GM19397 (cell line): ENCODE results near the gene SSNA1.

Source experiments
- ATAC-seq: cut with Tn5 transposase; IDR thresholded peaks from one replicate; pipeline ENCODE4 v1.9.1; 2021; ENCODE audit warnings: mild to moderate bottlenecking, moderate library complexity; ENCODE audit not compliant: unreplicated experiment

SSNA1 gene

DNA sequence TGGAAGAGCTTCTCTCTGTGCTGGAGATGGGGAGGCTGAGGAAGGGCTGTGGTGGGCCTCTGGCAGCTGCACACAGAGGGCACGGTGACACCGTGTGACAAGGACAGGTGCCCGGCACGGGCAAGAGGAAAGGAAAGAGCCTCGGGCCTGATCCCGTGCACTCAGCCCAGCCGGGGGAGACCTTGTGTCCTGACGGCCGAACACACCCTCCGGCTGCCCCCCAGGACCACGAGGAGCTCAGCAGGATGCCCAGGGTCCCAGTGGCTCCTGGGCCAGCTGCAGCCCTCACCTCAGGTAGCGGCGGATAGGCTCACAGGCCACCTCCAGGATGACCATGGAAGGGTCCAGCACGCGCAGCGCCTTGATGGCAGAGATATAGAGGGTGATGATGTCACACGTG, 5.6 kb upstream of the SSNA1 start:
- ATAC-seq: no peak

DNA sequence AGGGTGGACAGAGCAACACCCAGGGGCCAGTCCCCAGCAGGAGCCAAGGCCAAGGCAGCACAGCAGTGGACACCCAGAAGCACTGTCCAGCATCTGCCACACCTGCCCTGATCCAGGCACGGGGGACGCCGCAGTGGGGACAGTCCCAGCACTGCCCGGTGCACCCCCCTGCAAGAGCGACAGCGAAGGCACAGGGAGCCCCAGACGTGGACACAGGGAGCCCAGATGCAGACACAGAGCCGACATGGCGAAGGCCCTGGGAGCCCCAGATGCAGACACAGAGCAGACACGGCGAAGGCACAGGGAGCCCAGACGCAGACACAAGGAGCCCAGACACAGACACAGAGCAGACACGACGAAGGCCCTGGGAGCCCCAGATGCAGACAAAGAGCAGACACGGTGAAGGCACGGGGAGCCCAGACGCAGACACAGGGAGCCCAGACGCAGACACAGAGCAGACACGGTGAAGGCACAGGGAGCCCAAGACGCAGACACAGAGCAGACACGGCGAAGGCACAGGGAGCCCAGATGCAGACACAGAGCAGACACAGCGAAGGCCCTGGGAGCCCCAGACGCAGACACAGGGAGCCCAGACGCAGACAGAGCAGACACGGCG, 4.4 kb upstream of the SSNA1 start:
- ATAC-seq: no peak

DNA sequence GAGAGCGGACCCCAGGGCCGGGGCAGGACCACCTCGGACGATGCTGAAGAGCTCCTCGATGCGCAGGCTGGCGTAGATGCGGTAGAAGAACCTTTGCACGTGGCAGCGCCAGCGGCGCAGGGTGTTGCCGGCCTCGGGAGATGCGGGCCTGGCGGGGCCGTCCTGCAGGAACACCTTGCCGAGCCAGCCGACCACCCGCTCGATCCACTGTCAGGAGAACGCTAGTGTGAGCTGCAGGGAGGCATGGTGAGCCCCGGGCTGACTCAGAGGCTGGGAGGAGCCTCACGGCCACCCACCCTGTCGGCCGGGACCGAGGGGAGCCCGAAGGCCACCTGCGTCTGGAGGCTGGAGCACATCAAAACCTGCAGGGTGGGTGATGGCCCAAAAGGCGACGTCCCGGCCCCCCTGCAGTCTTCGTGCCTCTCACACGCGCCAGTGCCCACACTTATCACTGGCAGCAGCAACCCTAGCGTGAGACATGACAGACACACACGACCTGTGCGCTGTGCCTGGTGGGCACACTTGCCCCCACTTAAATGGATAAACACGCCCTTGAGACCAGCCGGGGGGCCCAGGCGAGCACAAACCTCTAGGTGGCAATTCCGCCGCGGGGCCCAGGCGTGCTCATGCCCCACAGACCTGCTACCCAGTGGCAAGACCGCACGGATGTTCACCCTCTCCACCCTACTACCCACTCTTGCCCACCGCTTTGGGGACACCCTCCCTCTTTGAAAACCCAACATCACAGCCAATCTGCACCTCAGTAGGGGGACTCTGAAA, 3.4 kb upstream of the SSNA1 start:
- ATAC-seq: no peak

DNA sequence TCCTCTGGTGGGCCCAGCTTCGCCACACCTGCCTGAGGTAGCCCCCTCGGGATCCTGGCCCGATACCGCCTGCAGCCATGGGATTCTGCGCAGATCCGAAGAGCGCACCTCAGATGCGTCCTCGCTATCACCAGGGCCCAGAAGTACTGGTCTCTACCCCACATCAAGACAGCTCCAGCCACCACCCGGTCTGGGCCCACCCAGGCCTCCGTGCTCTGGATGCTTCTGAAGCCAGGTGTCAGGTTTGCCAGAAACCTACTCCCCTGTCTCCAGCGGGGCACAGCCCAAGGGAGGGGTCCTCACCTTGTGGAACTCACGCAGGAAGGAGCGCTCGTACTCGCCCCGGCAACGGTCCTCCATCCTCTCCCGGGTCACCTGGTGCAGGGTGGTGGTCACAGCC, 2.6 kb upstream of the SSNA1 start:
- no peak for ATAC-seq

DNA sequence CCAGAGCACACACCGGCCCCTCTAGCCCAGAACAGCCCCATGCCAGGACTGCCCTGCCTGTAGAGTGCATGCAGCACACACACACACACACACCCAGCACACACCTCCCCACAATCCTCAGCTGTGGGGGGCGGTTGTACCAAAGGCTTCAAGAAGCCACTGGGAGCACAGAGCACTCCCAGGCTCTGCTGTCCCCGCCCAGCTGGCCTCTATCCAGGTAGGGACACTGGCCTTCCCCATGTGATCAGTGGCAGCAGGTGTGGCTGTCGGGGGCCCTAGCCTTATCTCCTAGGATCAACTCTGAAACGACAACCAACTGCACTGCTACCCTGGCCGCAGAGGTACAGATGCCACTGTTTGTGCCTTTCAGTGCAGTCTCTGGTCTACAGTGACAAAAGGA, 2.1 kb upstream of the SSNA1 start:
- ATAC-seq: no peak

DNA sequence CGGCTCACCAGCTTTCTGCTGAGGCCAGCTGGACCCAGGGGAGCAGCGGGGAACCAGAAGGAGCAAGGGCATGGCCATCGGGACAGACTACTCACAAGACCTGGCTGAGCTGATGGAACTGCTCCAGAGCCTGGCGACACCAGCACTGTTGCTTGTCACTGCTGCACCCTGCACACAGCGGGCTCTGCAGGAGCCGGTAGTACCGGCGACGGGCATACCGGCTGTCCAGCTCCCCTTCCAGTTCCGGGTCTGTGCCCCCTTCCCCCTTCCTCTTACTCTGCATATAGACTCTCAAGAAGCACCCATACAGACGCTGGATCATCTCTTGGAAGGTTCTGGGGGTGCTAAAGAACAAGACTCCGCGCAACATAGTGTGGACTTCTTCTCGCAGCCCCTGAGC, 1.1 kb upstream of the SSNA1 start:
- ATAC-seq: no peak

DNA sequence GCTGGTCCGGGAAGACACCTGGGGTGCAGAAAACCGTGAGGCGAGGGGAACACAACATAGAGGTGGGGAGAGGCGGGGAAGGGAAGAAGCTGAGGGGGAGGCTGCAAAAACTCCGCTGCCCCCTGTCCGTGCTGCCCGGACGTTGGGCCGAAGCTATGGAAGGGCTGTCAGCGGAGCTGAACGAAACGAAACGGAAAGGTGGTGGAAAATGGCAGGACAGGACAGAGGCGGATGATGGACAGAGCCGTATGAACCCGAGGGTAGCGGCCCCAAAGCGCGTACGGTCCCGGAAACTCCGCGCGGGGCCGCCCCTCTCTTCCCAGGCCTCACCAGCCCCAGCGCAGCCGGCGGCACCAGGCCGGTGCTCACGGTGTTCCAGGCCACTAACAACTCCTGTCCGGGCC, 388 bp upstream of the SSNA1 start:
- no peak for ATAC-seq

DNA sequence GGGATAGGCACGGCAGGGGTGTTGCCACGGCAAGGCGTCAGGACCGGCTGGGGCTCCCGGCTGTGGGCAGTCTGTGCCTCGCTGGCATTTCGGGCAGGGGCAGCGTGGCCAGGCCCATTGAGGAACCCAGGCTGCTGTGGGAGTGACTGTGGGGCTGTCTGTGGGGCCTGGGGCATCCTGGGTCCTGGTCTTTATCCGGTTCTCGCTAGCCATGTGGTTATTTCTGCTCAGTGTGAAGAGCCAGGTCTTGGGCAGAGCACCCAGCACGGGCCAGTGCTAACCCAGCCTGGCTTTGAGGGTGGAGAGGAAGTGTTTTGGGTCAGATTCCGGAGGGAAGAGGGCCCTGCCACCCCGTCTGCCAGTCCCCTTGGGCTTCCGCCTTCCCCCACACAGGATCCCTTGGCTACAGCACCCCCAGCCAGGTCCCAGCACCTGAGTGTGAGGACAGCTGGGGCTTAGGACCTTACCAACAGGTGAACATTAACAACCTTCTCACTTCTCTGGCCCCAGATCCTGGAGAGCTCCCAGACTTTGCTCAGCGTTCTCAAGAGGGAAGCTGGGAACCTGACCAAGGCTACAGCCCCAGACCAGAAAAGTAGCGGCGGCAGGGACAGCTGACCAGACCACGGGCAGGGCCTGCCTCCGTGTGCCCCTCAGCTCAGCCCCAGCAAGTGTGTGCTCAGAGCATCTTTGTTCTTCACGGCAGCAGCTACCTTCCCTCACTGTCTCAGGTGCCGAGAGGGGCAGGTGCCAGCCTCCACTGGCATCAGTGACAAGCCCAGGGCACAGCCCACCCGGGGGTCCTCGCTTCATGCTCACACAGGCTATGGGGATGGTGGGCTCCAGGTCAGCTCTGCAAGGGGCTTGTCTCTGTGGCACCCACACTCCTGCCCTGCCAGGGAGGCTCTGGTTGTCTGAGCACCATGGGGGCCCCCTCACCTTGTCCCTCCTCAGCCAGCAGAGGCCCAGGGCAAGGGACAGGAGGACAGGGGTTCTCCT, 1.1 kb downstream of the SSNA1 start:
- ATAC-seq: no peak

DNA sequence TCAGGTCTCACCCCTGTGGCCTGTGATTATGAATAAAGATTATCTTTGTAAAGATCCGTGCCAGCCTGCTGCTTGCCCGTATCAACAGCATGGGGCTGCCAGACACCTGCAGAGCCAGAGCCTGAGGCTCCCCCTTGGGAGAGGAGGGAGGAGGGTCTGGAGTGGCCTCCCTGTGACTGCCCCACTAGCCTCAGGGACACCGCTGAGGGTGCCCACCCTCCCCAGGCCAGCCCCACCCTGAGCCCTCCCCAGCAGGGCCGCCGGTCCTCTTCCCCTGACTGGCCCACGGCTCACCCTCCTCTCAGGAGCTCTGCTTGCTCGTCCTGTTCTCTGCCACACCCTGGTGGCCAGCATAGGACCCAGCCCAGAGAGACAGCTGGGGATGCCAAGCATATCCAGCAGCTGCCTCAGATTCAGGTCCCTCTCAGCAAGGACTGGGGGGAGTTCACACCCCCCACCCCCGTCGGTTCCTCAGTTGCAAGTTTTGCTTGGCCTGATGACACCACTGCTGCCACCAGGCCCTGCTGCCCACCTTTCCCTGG, 1.9 kb downstream of the SSNA1 start:
- ATAC-seq: no peak

DNA sequence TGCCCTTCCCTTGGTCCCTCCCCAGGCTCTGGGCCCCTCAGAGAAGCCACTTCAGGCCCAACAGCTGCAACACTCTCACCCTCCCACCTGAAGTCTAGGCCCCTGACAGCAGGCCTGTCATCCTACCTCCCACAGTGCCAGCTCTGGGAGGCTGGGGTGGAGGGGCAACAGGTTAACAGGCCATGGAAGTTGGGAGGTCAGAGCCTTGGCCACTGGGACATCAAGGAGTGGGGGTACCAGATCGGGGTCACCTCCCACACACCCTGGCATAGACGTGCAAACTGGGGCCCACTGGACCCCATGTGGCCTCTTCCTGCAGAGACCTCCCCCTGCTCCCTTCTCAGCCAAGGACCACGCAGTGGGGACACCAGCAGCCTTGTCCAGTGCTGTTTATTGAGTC, 2.8 kb downstream of the SSNA1 start:
- no peak for ATAC-seq

DNA sequence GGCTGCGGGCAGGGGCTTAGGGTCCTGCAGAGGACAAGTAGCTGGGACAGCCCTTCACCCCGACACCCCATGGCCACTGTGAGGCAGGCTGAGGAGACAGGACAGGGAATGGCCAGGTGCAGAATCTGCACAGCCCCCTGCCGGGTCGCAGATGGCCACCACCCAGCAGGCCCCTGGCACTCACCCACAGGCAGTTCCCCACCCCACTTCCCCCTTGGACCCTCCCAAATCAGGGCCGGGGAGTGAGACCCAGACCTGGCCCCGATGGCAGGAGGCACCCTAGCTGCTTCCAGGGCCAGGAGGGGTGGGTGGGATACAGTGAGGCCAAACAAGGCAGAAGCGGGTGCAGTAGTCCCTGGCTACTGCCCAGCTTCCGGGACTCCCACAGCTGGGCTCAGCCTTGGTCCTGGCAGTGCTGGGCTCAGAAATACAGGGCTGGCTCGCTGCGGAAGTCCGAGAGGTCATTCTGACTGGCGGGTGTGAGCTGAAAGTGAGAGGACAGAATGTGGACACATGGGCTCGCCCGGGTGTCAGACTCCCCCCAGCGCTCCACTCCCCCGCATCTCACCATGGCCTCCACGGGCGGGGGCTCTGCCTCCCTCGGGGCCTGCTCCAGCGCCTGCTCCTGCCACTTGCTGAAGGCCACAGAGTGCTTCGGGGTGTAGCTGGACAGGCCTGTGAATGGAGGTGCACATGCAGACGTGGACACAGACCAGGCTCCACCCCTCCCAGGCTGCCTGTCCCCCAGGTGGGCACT, 3.4 kb downstream of the SSNA1 start:
- no peak for ATAC-seq

DNA sequence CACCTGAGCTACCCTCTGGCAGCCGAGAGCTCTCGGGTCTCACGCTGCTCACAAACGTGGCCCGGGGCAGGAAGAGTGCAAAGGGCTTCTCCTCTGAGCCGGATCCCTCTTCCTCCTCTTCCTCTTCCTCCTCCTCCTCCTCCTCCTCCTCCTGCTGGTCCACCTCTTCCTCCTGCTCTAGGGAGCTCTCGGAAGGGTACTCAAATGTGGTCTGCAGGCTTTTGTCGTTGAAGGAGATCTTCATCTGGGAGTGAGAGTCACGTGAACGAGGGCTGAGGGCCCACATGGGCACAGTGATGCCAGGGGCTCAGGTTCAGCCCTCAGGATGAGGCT, 3.9 kb downstream of the SSNA1 start:
- no peak for ATAC-seq

DNA sequence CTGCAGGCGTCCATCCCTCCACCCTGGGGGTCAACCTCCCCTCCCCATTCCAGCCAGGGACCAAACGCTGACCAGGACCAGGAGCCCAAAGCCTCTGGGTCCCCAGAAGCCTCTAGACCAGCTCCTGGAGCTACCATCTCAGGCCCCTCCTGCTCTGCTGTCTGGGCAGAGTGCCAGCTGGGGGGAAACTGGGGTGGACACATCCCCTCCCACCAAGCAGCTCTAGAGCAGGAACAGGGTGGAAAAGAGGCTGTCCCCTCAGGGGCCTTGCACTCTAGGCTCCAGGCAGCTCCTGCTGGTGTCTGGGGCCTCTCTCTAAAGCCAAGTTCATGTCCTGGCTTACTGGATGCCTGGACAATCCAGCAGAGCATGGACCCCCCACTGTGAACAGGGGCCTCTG, 4.4 kb downstream of the SSNA1 start:
- no peak for ATAC-seq

DNA sequence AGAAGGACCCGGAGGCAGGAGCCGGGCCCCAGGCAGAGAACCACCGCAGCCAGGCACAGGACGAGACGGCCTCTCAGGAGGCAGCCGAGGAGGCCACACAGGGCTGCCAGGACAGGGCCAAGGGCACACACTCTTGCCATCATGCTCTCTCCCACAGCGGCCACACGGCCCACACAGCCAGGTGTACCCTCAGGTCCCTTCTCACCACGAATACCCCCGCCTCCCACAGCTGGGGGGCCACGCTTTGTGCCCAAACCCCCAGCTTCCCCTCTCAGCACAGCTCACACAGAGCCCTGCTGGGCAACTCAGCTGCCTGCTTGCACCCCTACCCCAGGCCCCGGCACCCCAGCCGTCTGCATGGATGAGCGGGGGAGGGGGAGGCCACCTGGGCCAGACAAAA, 5.3 kb downstream of the SSNA1 start:
- ATAC-seq: no peak

DNA sequence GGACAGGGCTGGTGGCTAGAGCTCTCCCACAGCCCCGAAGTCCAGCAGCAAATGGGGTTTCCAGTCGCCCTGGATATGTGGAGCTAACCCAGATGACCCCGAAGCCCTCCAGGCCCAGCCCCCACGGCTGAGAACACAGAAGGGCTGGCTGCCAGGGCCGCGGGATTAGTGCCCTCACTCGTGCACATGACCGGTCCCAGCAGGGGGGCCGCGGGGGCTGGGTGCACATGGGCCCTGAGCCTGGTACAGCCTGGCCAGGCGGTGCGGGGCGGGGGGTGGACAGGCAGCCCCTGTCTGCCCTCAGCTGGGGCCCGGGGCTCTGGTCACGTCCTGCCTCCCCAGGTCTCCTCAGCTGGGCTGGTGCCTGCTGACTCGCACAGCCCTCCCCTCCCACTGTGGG, 5.9 kb downstream of the SSNA1 start:
- no peak for ATAC-seq

DNA sequence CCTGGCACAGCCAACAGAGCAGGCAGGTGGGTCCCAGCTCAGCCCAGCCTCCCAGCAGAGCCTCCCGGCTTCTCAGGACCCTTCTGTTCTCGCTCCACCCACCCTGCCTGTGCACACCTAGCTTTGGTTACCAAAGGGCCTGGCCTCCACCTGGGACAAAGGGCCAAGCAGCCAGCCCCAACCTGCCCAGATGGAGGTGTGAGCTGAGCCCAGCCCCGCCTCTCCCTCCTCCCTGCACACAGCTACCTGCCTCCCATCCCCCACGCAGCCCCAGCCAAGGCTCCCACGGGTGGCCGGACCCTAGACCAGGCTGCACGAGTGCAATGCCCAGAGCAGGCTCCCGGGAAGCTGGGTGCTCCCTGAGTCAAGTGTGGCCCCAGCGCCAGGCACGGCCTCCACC, 6.4 kb downstream of the SSNA1 start:
- ATAC-seq: no peak

DNA sequence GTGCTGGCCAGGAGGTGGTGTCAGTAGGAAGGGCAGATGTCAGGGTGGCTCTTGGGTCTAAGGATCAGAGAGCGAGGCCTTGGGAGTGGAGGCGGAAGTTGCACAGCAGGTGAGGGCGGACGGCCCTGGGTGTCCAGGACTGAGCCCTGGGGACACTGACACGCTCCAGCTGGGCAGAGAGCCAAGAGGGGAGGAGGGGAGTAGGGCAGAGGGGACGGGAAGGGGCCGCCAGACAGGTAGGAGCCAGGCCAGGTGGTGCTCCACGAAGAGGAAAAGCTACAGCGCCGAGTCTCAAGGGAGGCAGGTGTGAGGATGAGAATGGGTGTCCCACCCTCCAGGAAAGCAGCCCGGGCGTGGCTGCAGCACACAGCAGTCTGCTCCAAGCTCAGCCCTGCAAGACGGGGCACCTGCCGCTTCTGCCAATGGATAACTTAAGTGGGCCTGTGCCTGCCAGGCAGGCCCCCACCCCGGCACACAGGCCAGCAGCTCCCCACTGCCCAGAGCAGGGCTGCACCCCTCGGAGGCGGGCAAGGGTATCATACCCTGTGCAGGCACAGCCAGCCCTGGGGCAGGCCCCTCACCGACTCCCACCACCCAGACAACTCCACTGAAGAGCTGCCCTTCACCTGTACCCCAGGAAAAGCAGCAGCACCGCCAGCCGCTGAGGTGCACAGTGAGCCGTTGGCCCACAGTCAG, 7.2 kb downstream of the SSNA1 start:
- ATAC-seq: no peak

DNA sequence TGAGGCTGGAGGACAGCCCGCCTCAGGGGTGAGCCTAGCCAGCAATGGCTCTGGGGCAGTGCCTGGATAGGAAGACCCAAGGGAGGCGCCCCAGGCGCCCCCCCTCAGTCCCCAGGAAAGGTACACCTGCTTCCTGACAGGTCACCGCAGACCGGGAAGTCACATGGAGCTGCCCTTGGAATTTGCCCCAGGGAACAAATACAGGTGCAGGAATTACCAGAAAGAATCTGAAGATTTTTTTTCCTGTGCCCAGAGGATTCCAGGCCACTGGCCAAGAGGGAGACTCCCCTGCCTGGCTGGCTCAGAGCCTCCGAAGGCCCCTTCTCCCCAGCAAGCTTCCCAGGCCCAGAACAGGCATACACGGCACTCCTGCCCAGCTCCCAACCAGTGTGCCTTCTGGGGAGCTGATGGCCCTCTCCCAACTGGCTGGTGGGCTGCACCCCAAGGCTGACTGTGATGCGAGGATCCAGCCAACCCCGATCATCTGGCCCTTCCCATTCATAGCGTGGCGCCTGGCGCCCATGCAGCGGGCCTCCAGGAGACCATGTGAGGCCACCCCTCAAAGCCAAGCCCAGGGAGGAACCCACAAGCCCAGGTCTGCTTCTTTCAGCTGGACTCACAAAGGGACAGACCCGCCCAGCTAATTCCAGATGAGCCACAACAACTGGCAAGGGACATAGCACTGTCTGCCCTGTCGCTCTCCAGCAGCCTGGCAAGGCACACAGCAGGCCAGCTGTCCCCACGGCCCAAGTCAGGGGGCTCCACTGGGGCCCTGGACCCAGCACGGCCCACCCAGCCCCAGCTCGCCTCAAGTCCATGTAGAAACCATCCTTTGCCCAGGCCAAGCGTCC, 9.8 kb downstream of the SSNA1 start:
- ATAC-seq: no peak

DNA sequence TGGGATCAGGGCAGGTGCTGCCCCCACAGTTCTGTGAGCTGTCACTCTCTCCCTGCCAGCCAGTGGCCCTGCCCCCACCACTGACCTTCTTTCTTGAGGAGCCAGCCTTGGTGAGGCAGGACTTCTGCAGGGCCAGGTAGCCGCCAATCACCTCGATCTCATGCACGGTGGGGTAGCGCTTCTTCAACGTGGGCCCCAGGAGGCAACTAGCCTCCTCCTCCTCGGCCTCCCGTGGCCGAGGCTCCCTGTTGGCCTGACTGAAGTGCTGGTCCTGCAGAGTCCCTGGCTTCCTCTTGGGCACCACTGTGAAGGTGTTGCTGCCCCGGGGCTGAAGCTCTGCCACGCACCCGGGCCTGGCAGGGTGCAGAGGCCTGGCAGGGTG, 10.4 kb downstream of the SSNA1 start:
- ATAC-seq: no peak
